ENCODE data around the gene IL1RAPL1.

GRCh38 chrX:29434939-29435338, 847.7 kb downstream of the IL1RAPL1 start:
- TF ChIP-seq YY1 (IDR thresholded peaks at IDR 0.05; ENCODE audit: insufficient read depth, insufficient read length) (no peak), SUZ12 (IDR thresholded peaks at IDR 0.05; ENCODE audit: extremely low read depth, insufficient read depth, insufficient read length) (no peak)

Data from NT2/D1 (cell line).